ENCODE data around the gene CNOT6. TPM values are rescaled to one million over a fixed set of nuclear protein-coding genes. Genes with fewer than 3 reads are reported as not detected.

The CNOT6 gene
- total RNA-seq, 4 donors from 2014 or later, result 14.0 to 21.0 (median 17.2) TPM

DNA sequence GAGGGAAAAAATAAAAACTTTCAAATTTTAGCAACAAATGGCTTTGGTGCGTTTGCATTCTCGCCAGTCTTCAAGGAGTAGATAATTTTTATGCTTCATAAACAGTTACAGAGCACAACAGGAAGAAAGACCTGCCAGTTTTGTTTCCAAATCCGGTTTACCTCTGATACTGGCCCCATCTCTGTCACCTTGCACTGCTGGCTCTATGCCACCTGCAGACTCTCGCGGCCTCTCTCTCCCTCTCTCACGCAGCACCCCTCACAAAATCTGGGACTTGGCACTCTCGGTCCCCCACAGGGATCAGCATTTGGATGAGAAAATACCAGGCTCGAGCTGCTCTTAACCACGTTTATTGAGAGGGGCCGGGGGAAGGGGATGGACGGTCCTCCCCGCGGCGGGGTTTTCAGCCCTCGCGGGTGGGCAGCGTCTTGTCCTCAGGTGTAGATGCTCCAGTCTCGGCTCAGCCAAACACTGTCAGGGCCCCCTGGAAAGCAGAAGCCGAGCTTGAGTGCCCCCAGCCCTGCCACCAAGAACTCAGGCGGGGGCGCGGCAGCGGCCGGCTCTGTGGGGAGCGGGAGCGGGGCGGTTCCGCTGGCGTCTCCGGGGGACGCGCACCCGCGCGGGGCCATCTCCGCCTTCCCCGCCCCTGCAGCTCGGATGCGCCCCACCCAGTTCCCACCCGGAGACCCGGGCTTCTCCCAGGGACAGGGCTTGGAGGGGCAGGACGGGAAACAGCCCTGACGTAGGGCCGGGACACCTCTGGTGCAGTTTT lies 95.8 kb downstream of the CNOT6 start:
- intact Hi-C loops (cut with DNase I), result no loop called here
- H3K4me1 ChIP-seq, result peaks cover 12 to 23% of the 10 kb centered on the region in 2 donors
- H3K27ac ChIP-seq, result no peak overlapping the region
- 8 to 11% methylated on average over 15 to 17 of the region's 44 CpGs for WGBS, 2 donors
- no peaks in the 10 kb centered on the region for H3K9me3 ChIP-seq
- DNase-seq, result no peak
- no peaks in the 10 kb centered on the region for H3K27me3 ChIP-seq
- TF ChIP-seq POLR2A (IDR thresholded peaks at IDR 0.05) (no peak), CTCF (IDR thresholded peaks at IDR 0.05) (no peak)
- no peaks in the 10 kb centered on the region for H3K36me3 ChIP-seq
- peak overlapping the region in 1 of 3 donors; percentile 13 for H3K4me3 ChIP-seq (replicated peaks in 1 of 3)

DNA sequence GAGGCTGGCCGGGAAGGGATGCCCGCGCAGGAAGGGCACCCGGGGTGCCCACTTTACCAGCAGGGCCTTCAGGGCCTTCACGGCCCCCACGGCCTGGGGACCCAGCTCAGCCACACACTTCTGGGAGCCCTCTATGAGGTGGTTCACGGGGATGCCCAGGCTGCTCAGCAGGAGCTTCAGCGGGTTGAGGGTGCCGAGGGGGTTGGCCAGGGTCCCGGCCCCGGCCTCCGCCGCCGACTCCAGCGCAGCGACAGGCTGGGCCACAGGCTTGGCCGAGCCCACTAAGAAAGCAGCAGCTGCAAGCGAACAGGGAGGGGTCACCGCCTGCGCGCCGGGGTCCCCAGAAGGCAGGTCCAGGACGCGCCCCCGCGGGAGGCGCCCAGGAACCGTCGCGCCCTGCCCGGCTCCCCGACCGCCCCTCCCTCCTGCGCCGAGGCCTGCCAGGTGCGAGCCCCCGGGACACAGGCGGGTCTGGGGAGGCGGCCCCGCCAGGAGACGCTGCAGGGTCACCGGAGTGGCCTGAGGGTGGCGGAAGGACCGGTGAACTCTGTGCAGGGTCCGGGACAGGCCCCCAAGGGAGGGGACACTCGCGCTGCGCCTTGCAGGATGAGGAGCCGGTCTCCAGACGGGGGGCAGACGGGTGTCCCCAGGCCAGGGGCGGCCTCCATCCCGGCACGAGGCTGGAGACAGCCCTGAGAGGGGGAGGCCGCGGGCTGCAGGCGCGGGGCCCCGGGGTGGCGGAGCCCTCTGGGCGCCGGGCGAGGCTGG lies 96.5 kb downstream of the CNOT6 start:
- Histone ChIP-seq H3K27me3 (no peaks in the 10 kb centered on the region), H3K9me3 (no peaks in the 10 kb centered on the region), H3K27ac (no peak overlapping the region), H3K4me3 (replicated peaks in 1 of 3) (peak overlapping the region in 1 of 3 donors; percentile 16), H3K4me1 (peaks cover 20 to 31% of the 10 kb centered on the region in 2 donors), H3K36me3 (no peaks in the 10 kb centered on the region)
- no peak for DNase-seq
- intact Hi-C loops (cut with DNase I), result no loop called here
- no peak for TF ChIP-seq POLR2A (IDR thresholded peaks at IDR 0.05)
- TF ChIP-seq CTCF (IDR thresholded peaks at IDR 0.05), result no peak
- 0 to 19% methylated on average over 3 to 19 of the region's 63 CpGs for WGBS, 2 donors

- H3K27me3 ChIP-seq, result no peaks in the 10 kb centered on the region
- no peak for TF ChIP-seq POLR2A (IDR thresholded peaks at IDR 0.05)
- TF ChIP-seq CTCF (IDR thresholded peaks at IDR 0.05), result no peak
- H3K36me3 ChIP-seq, result no peaks in the 10 kb centered on the region
- DNase-seq, result no peak
- 0 to 33% methylated on average over 3 of the region's 60 CpGs for WGBS, 2 donors
- no peaks in the 10 kb centered on the region for H3K9me3 ChIP-seq
- H3K27ac ChIP-seq, result no peak within 1 kb of the TSS
- intact Hi-C loops (cut with DNase I), result no loop called here
- peaks cover 25 to 37% of the 10 kb centered on the region in 2 donors for H3K4me1 ChIP-seq
- peak within 1 kb of the TSS in 1 of 3 donors; percentile 16 for H3K4me3 ChIP-seq (replicated peaks in 1 of 3)
Measured at GRCh38 chr5:180591311-180591887, 97.2 kb downstream of the CNOT6 start, which contains the start of gene SCGB3A1. SCGB3A1 (minus strand) TSS chr5:180591499; CDS start chr5:180591462, 37 bp downstream.

DNA sequence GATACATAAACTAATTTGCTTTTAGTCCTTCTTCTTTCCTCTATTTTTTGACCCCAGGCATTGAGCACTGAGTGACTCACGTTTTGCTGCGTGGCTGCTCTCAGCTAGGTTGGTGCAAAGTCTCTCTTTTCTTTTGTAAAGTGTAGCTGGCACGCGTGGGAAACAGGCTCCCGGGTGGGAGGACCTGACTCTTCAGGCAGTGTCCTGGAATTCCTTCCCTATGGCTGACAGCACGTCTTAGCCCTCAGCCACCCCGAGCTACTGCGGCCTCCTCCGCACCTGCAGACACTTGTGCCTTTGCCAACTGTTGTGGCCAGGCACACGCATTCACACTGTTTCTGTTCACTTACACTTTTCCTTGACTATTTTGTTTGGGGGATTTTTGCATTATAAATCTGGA lies 98.0 kb downstream of the CNOT6 start:
- no peaks in the 10 kb centered on the region for H3K9me3 ChIP-seq
- H3K27me3 ChIP-seq, result no peaks in the 10 kb centered on the region
- intact Hi-C loops (cut with DNase I), result no loop called here
- H3K36me3 ChIP-seq, result no peaks in the 10 kb centered on the region
- no peak for TF ChIP-seq CTCF (IDR thresholded peaks at IDR 0.05)
- 94 to 96% methylated on average over 10 of the region's 10 CpGs for WGBS, 2 donors
- H3K4me1 ChIP-seq, result peaks cover 25 to 41% of the 10 kb centered on the region in 2 donors
- no peak for DNase-seq
- H3K27ac ChIP-seq, result no peak overlapping the region
- H3K4me3 ChIP-seq (replicated peaks in 1 of 3), result no peak overlapping the region

Measured in thyroid gland (tissue), 4 donors.